ENCODE measurements around the gene ARHGAP30. TPM values are rescaled to one million over a fixed set of nuclear protein-coding genes. Genes with fewer than 3 reads are reported as not detected.

ARHGAP30 gene
- total and polyA plus RNA-seq, 12 donors: 1.2 to 16.4 (median 1.9) TPM

- Histone ChIP-seq H3K36me3 (peaks cover 0 to 69% (median 0%) of the 10 kb centered on the region in 9 donors), H3K9me3 (no peaks in the 10 kb centered on the region), H3K4me3 (no peak overlapping the region), H3K27ac (no peak overlapping the region), H3K27me3 (peaks cover 0 to 26% (median 11%) of the 10 kb centered on the region in 7 donors), H3K4me1 (peaks cover 0 to 31% (median 0%) of the 10 kb centered on the region in 9 donors)
- 91% methylated on average over 10 of the region's 10 CpGs for WGBS, 2 donors
- ATAC-seq (no peak), DNase-seq (no peak)
- intact Hi-C loops (cut with DNase I): no loop called here
- no peak for TF ChIP-seq CTCF (IDR thresholded peaks at IDR 0.05)
Observed at GRCh38 chr1:161051219-161051618, 18.5 kb downstream of the ARHGAP30 start.

GRCh38 chr1:161048949-161049722 is 20.6 kb downstream of the ARHGAP30 start:
- H3K27me3 ChIP-seq: peaks cover 0 to 6% (median 0%) of the 10 kb centered on the region in 7 donors
- intact Hi-C loops (cut with DNase I): loop anchor here in 5 of 10 donors (5.0 to 10.0 kb wide), 4 partner anchors 48 to 703 kb away; partner anchors contain the start of genes KLHDC9 (in 2 of the 5), NIT1 (in 1 of the 5) and PFDN2 (in 1 of the 5)
- TF ChIP-seq CTCF (IDR thresholded peaks at IDR 0.05): no peak
- H3K4me3 ChIP-seq: no peak overlapping the region
- no peaks in the 10 kb centered on the region for H3K9me3 ChIP-seq
- peaks cover 0 to 38% (median 8%) of the 10 kb centered on the region in 9 donors for H3K4me1 ChIP-seq
- peaks cover 0 to 51% (median 0%) of the 10 kb centered on the region in 9 donors for H3K36me3 ChIP-seq
- H3K27ac ChIP-seq: peak overlapping the region in 1 of 10 donors; percentile 98
- DNase-seq: no peak
- ATAC-seq: no peak
- 79 to 92% methylated on average over 5 of the region's 5 CpGs for WGBS, 2 donors

GRCh38 chr1:161047436-161048420 is 22.0 kb downstream of the ARHGAP30 start:
- peak overlapping the region in 2 of 10 donors; percentile 90 to 98 for H3K27ac ChIP-seq
- no peaks in the 10 kb centered on the region for H3K9me3 ChIP-seq
- intact Hi-C loops (cut with DNase I): loop anchor here in 5 of 10 donors (5.0 to 10.0 kb wide), 4 partner anchors 50 to 705 kb away; partner anchors contain the start of genes KLHDC9 (in 2 of the 5), NIT1 (in 1 of the 5) and PFDN2 (in 1 of the 5)
- peaks cover 0 to 51% (median 17%) of the 10 kb centered on the region in 9 donors for H3K4me1 ChIP-seq
- H3K36me3 ChIP-seq: peaks cover 0 to 45% (median 3%) of the 10 kb centered on the region in 9 donors
- WGBS, 2 donors: 97 to 98% methylated on average over 18 of the region's 18 CpGs
- DNase-seq (no peak), ATAC-seq (no peak)
- no peak overlapping the region for H3K4me3 ChIP-seq
- H3K27me3 ChIP-seq: no peaks in the 10 kb centered on the region
- TF ChIP-seq CTCF (IDR thresholded peaks at IDR 0.05): no peak
